SK-N-MC (cell line): ENCODE data around the gene IL1R1.

ENCODE experiments used
- EZH2 ChIP-seq: fragments of 200-600 bp; sonication (generic); IDR thresholded peaks from one replicate; pipeline ENCODE4 v1.6.1; 2017; ENCODE audit warnings: antibody characterized with exemption
- FOXP2 ChIP-seq: optimal IDR thresholded peaks from 2 replicates; pipeline ENCODE3; 2011; ENCODE audit warnings: mild to moderate bottlenecking, moderate library complexity; ENCODE audit not compliant: insufficient read depth; ENCODE audit errors: extremely low read length, control extremely low read depth

- no peak for TF ChIP-seq FOXP2
- no peak for TF ChIP-seq EZH2
These were observed 38.8 kb downstream of the IL1R1 start for GRCh38 chr2:102181376-102181775.
